GM12878 (cell line): ENCODE results near the gene DNAJB6. TPM values are rescaled to one million over a fixed set of nuclear protein-coding genes. Genes with fewer than 3 reads are reported as not detected.

Experiments used
- CEBPB ChIP-seq, 2 experiments: fragments of 150-350 bp in 1 of 2; IDR thresholded peaks; 2 replicates each; pipeline ENCODE4 v1.6.1; 2012 to 2014; ENCODE audit warnings: low read depth in 2 of 2, low read length in 2 of 2, borderline replicate concordance in 1 of 2, inconsistent platforms in 1 of 2
- CEBPZ ChIP-seq: fragments of 150-350 bp; IDR thresholded peaks from 2 replicates; pipeline ENCODE4 v1.6.1; 2016; ENCODE audit warnings: low read depth, low read length
- CREM ChIP-seq: IDR thresholded peaks from 2 replicates; pipeline ENCODE4 v1.6.1; 2014; ENCODE audit warnings: antibody characterized with exemption, low read depth
- IRF4 ChIP-seq: IDR thresholded peaks from 2 replicates; pipeline ENCODE4 v1.6.1; 2011; ENCODE audit warnings: low read depth, low read length
- KDM1A ChIP-seq: fragments of 200-600 bp; sonication (generic); IDR thresholded peaks from 2 replicates; pipeline ENCODE4 v1.6.1; 2016; ENCODE audit warnings: borderline replicate concordance
- NR2C1 ChIP-seq: fragments of 450-650 bp; IDR thresholded peaks from 2 replicates; pipeline ENCODE4 v1.6.1; 2017; ENCODE audit warnings: antibody characterized with exemption, mild to moderate bottlenecking, moderate library complexity
- ZNF384 ChIP-seq: IDR thresholded peaks from 2 replicates; pipeline ENCODE4 v1.6.1; 2012; ENCODE audit warnings: low read depth, mild to moderate bottlenecking, low read length, improper control_type of control experiment, borderline replicate concordance
- polyA plus RNA-seq, 11 experiments: library from polyadenylated mRNA; depleted of rRNA in 4 of 11; unstranded in 6 of 11; stranded (reverse) in 5 of 11; fragments of >200 nt; fragmentation: Nextera tagmentation in 4 of 11; fragmentation: Illumina TruSeq in 1 of 11; extraction: Ambion mirVana in 4 of 11; extraction: Trizol in 1 of 11; gene quantifications; 1 replicate in 1 of 11; 2 replicates in 10 of 11; pipeline versions ENCODE4 v1.2.1 to v1.2.3, GENCODE V29; 2011 to 2016; ENCODE audit warnings: inconsistent platforms in 2 of 11, missing spikeins in 2 of 11, low read depth in 1 of 11
- total RNA-seq, 4 experiments: library from RNA; depleted of rRNA in 3 of 4; stranded (reverse); fragments of >200 nt in 3 of 4; fragmentation: Illumina TruSeq in 1 of 4; extraction: Trizol in 1 of 4; gene quantifications; 2 replicates each; pipeline versions ENCODE4 v1.2.1 to v1.2.3, GENCODE V29; 2013 to 2021
- TF ChIP-seq, protein P1 (sequence below): fragments of 450-650 bp; formaldehyde crosslinking; IDR thresholded peaks from 2 replicates; pipeline ENCODE4 v1.4.0; 2020; ENCODE audit warnings: mild to moderate bottlenecking, moderate library complexity

The DNAJB6 gene
- total and polyA plus RNA-seq, 10 of the 15 experiments (the other 5 are each of a cell fraction or from before 2014, with no cell fraction given) = 34.5 to 117 (median 53.1) TPM

DNA sequence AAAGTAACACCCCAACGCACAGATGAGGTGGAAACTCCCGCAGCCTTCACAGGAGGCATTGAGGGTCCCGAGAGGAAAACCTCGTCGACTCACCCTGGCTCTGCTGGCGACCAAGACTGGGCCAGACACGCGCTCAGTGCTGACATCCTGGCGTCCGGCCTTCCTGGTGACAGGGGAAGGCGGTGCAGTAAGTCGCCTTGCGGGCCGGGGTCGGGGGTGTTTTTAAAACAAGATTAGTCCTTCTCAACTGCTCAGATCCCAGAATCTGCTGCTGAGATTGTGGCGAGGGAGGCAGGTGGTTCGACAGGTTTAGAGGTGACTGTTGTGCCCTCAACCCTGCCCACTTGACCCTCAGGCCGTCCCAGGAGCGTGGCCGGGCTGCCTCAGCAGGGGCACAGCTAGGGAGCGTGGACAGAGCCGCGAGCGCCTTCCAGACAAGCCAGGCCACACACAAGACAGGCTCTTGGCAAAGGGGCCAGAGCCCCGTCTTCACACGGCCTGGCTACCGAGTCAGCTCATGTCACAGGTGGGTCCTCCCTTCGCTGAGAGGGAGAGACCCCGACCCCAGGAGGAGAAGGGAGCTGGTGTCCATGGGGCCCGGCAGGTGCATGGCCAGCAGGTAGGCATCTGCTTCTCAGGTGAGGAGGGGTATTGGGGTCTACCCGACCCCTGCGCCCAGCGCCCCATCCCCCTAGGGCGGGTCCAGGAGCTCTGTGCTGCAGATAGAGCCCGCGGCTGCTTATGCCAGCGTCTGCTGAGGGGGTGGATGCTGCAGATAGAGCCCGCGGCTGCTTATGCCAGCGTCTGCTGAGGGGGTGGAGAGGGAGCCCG lies 81.6 kb downstream of the DNAJB6 start (continued):
- TF ChIP-seq, protein P1, sequence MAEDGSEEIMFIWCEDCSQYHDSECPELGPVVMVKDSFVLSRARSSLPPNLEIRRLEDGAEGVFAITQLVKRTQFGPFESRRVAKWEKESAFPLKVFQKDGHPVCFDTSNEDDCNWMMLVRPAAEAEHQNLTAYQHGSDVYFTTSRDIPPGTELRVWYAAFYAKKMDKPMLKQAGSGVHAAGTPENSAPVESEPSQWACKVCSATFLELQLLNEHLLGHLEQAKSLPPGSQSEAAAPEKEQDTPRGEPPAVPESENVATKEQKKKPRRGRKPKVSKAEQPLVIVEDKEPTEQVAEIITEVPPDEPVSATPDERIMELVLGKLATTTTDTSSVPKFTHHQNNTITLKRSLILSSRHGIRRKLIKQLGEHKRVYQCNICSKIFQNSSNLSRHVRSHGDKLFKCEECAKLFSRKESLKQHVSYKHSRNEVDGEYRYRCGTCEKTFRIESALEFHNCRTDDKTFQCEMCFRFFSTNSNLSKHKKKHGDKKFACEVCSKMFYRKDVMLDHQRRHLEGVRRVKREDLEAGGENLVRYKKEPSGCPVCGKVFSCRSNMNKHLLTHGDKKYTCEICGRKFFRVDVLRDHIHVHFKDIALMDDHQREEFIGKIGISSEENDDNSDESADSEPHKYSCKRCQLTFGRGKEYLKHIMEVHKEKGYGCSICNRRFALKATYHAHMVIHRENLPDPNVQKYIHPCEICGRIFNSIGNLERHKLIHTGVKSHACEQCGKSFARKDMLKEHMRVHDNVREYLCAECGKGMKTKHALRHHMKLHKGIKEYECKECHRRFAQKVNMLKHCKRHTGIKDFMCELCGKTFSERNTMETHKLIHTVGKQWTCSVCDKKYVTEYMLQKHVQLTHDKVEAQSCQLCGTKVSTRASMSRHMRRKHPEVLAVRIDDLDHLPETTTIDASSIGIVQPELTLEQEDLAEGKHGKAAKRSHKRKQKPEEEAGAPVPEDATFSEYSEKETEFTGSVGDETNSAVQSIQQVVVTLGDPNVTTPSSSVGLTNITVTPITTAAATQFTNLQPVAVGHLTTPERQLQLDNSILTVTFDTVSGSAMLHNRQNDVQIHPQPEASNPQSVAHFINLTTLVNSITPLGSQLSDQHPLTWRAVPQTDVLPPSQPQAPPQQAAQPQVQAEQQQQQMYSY = no peak
- TF ChIP-seq CEBPZ = no peak
- TF ChIP-seq CEBPB (IDR thresholded peaks at IDR 0.05; ENCODE audit: borderline replicate concordance in 1 of 2, low read depth in 2 of 2, low read length in 2 of 2) = no peak
- TF ChIP-seq NR2C1 = no peak
- TF ChIP-seq CREM = no peak
- no peak for TF ChIP-seq ZNF384
- TF ChIP-seq KDM1A = no peak
- no peak for TF ChIP-seq IRF4
